NCI-H128 (cell line): ENCODE data around the gene KREMEN2.

ENCODE experiments used
- DNase-seq: peaks from one replicate; lab custom pipeline; 2025; ENCODE audit not compliant: unreplicated experiment; lab: John Stamatoyannopoulos, UW

KREMEN2 gene

DNA sequence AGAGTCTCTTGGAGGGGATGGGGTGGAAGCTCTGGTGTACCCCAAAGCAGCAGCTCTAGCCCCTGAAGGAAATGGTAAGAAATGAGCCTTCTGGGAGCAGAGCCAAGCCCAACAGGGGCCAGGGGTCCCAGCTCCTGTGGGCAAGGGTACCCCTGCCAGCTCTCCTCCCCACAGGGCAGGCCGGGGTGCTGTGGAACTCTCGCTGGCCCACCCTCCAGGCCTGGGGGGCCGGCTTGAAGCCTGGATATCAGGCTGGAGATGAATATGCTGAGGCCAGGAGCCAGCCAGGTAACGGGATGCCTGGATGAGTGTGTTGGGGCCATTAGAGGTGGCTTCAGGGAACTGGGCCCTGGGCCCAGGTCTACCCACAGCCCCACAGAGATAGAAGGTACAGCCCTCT lies 36.5 kb downstream of the KREMEN2 start:
- DNase-seq: no peak

GRCh38 chr16:3001316-3001715 lies 37.2 kb downstream of the KREMEN2 start:
- DNase-seq: no peak

GRCh38 chr16:3003582-3004270 lies 39.7 kb downstream of the KREMEN2 start:
- DNase-seq: peak; percentile 91

DNA sequence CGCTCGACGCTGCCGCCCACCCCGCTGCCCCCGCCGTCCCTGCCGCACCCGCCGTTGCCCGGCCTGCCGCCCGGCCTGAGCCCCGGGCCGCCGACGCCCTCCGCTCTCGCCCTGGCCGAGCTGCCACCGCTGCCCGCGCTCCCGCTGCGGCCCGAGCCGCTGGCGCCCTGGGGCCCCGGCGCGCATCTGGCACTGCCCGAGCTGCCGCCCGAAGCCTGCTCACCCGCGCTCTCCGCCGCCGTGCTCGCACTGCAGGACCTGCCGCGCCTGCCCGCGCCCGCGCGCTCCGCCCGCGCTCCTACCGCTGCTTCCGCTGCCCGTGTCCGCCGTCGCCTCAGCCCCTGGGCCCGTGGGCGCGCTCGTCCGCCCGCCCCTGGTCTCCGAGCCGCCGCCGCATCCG lies 40.2 kb downstream of the KREMEN2 start:
- no peak for DNase-seq

- DNase-seq: no peak
Observed at GRCh38 chr16:3004781-3005284, 40.8 kb downstream of the KREMEN2 start.

DNA sequence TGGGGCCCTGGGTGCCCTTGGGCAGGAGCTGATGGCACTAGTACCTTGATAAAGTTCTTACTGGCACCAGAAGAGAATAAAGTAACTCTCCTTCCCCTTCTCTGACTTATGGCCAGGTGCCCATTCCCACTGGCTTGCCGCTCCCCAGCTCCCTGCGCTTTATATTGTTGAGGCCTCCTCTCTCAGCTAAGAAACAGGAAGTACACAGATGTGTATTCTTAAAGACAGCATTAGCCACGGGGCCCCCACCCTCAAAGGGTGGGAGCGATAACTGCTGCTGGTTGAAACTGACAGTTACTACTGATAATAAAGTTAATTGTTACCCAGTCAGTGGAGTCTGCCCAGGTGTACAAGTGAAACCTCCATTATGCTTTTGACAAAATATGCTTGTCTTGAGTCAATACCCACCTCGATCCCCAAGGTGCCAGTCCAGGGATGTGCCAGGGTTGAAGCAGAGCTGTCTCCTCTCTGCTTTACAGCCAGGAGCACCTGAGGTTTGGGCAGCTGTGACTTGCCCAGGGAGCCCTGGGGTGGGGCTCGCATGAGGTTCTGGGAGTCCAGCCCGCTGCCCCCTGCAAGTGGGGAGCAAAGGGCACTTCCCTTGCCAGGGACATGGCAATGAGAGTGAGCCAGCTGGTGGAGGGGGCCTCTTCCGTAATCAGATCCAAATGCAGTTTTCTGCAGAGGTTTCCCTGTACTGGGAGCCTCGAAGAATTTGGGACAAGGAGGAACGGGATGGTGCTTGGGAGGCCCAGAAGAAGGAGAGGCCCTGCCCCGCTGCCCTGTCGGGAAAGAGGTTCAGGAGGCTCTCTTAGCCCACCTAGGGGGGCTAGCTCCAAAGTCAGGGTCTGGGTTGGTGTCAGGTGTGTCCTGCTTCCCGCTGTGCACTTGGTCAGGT lies 43.2 kb downstream of the KREMEN2 start:
- no peak for DNase-seq

DNA sequence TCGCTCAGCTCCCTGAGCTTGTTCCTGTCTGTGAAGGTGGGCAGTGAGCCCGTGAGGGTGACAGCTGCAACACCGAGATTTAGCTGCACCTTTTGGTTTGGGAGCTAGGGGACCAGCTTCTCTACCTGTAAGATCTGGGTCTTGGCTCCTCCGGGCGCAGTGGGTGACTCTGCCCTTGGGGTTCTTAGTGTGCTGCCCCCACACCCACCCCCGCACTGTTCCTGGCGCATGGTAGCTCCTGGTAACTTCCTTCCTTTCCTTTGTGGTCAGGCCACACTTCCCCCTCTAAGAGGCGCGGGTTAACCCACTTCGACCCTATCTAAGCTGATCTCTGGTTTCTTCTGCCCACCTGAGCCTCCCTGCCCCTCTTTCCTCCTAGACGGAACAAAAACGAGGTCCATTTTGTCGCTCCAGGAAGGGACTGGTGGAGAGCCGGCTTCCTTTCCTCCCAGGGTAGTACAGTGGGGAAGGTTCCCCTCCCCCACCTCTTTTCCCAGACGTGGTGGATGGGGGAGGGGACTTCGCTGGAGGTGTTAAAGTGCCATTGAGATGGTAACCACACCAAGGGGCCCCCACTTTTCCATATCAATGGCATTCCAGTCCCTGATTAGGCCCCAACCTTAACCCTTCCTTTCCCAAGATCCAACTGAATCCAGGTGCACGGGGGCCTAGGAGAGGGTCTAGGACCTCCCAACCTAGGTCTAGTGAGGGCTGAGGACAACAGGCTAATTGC lies 44.0 kb downstream of the KREMEN2 start:
- DNase-seq: no peak

DNA sequence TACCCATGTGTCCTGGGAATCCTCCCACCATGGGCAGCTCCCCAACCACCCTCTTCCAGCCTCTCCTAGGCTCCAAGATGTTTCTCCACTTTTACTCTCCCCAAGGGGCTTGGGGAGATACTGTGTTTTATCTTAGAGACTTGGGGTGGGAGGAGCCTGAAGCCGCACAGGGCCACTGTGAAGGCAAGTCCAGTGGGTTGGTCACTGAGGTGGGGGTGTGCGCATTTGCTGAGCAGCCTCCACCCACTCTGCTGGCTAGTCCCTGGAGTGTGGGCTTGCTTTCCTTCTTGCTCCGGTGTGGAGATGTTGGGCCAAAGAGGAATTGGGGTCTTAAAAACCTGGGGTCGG lies 44.6 kb downstream of the KREMEN2 start:
- DNase-seq: no peak

- DNase-seq: no peak
Observed at GRCh38 chr16:3009568-3010390, 45.7 kb downstream of the KREMEN2 start.

DNA sequence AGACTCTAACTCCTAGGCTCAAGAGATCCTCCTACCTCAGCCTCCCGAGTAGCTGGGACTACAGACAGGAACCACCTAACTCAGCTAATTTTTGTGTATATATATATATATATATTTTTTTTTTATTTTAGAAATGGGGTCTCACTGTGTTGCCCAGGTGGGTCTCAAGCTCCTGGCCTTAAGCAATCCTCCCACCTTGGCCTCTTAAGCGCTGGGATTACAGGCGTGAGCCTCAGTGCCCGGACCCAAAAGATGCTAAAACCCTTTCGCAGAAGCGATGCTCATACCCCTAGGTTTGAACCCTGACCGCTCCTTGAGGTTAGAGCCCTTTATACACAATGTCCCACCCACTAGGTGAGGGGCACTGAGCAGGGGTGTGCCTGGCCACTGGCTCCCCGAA lies 46.4 kb downstream of the KREMEN2 start:
- no peak for DNase-seq

DNA sequence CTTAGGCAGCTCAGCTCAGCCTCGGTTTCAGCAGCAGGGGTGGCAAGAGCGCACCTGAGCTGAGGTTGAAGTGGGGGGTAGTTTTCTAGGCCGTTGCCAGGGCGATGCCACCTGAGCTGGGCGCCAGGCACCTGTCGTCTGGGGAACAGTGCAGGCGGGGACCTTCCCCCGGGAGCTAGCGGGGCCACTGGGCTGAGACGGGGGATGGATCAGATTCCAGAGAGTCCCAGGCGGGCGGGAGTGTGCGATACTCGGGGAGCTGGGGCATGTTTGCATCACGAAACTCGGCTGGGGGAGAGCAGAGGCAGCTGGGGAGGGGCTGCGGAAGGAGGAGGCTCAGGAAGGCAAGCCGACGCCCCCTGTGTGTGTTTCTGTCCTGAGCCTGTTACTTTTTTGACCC lies 48.2 kb downstream of the KREMEN2 start:
- DNase-seq: peak; percentile 63

GRCh38 chr16:3012828-3013420 lies 48.8 kb downstream of the KREMEN2 start, which contains the start of gene CLDN9:
Gene CLDN9 (plus strand): TSS chr16:3012923. CDS start chr16:3013363, 440 bp downstream.
- DNase-seq: no peak

GRCh38 chr16:3013491-3013951 lies 49.4 kb downstream of the KREMEN2 start:
- no peak for DNase-seq

DNA sequence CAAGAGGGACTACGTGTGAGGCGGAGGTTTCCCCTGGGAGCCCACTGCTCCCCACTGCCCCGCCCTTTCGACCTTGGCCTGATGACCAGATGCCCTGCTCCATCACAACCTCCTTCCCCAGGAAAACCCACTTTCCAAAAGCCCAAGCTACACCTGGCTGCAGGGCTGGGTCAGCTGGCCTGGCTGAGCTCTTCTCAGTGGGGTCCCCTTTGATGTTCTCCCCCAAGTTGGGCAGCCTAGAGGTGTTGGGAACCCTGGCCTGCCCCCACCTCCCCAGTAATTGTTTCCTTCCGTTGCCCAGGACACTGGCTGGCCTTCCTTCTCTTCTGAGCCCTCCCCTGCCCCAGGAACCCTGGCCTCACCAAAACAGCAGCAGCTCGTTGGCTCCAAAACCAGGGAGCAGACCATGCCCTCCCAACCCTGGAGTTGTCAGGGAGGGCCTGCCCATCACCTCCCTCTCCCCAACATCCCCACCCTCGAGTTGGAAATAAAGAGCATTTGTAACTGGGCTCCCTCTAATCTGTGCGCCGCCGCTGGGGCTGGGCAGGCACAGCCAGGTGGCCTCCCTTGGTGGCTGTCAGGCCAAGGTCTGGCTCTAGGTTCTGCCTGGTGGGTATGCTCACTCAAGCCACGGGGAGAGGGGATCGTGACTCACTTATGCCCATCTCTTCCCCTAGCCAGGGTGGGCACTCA lies 50.1 kb downstream of the KREMEN2 start:
- DNase-seq: no peak

GRCh38 chr16:3014971-3015370 lies 50.9 kb downstream of the KREMEN2 start:
- no peak for DNase-seq

- no peak for DNase-seq
Observed at GRCh38 chr16:3015865-3016521, 51.9 kb downstream of the KREMEN2 start.

GRCh38 chr16:3017344-3017743 lies 53.3 kb downstream of the KREMEN2 start:
- no peak for DNase-seq
